Karpas-422 (cell line): Measurements from ENCODE around the gene KRT83. TPM values are rescaled to one million over a fixed set of nuclear protein-coding genes. Genes with fewer than 3 reads are reported as not detected.
"Not testable (repeated sequence)": the region's sequence is repeated elsewhere in the genome, so short reads cannot be mapped to it uniquely, and the experiment has no call there.

Source experiments
- DNase-seq: peaks from one replicate; pipeline ENCODE4 v3.0.0-alpha.2; 2015
- H2AFZ ChIP-seq: fragments of 200-600 bp; sonication (generic); 2 replicates; pipeline ENCODE4 v1.6.1; 2014; ENCODE audit warnings: antibody characterized with exemption, low read length, mixed read lengths
- H3K27ac ChIP-seq: fragments of 200-600 bp; sonication (generic); 2 replicates; pipeline ENCODE4 v1.5.1; 2014; ENCODE audit warnings: mild to moderate bottlenecking, low read length, moderate library complexity
- H3K27me3 ChIP-seq: fragments of 200-600 bp; sonication (generic); 2 replicates; pipeline ENCODE4 v1.6.1; 2014; ENCODE audit warnings: low read length, mixed read lengths
- H3K36me3 ChIP-seq: fragments of 200-600 bp; sonication (generic); 2 replicates; pipeline ENCODE4 v1.6.1; 2014; ENCODE audit warnings: low read length, mixed read lengths; ENCODE audit not compliant: insufficient read depth
- H3K4me1 ChIP-seq: fragments of 200-600 bp; sonication (generic); 2 replicates; pipeline ENCODE4 v1.6.1; 2014; ENCODE audit warnings: mild to moderate bottlenecking, low read length, mixed read lengths
- H3K4me2 ChIP-seq: fragments of 200-600 bp; sonication (generic); 2 replicates; pipeline ENCODE4 v1.6.1; 2014; ENCODE audit warnings: low read length, low read depth, mild to moderate bottlenecking; ENCODE audit not compliant: poor library complexity, severe bottlenecking
- H3K4me3 ChIP-seq: fragments of 200-600 bp; sonication (generic); 2 replicates; pipeline ENCODE4 v1.5.1; 2014; ENCODE audit warnings: mild to moderate bottlenecking, antibody characterized with exemption, low read length, mixed read lengths
- H3K79me2 ChIP-seq: fragments of 200-600 bp; sonication (generic); 2 replicates; pipeline ENCODE4 v1.6.1; 2014; ENCODE audit warnings: mild to moderate bottlenecking, low read length, mixed read lengths
- H3K9ac ChIP-seq: fragments of 200-600 bp; sonication (generic); 2 replicates; pipeline ENCODE4 v1.6.0; 2014; ENCODE audit warnings: low read length
- H3K9me2 ChIP-seq: fragments of 200-600 bp; sonication (generic), shearing (Covaris generic); replicated peaks from 2 replicates; pipeline ENCODE4 v1.6.0; 2014; ENCODE audit warnings: mild to moderate bottlenecking, low read length, moderate library complexity; ENCODE audit not compliant: insufficient read depth
- H3K9me3 ChIP-seq: fragments of 300-700, 200-600 bp; sonication (generic); 2 replicates; pipeline ENCODE4 v1.6.1; 2014; ENCODE audit warnings: low read length, mixed read lengths
- H4K20me1 ChIP-seq: fragments of 200-600 bp; sonication (generic); 2 replicates; pipeline ENCODE4 v1.6.1; 2014; ENCODE audit warnings: mild to moderate bottlenecking, antibody characterized with exemption, low read length, low read depth; ENCODE audit not compliant: insufficient read depth
- total RNA-seq: library from RNA; depleted of rRNA; stranded (reverse); fragments of >200 nt; shearing (Covaris generic); gene quantifications from 2 replicates; pipeline ENCODE4 v1.2.3, GENCODE V29; 2014; ENCODE audit warnings: low replicate concordance

Gene KRT83
- total RNA-seq, 1 experiment from 2014 or later, result not detected

DNA sequence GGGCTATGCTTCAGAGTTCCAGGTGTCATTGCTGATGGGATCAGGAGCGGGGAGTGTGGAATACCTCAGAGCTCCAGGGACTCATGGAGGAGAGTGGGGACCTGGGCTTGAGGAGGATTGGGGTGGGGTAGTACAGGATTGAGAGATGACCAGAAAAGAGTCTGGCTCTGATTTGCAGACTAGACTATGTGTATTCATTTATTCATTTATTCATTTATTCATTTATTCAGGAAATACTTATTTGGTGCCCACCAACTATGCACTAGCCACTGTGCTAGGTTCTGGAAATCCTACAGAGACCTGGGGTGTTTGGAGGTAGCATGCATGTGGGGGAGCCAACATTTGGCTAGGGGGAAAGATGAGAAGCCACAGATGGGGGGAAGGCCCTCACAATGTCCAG is 871 bp upstream of the KRT83 start:
- Histone ChIP-seq H3K9me2 (no peaks in the 10 kb centered on the region), H3K27me3 (no peaks in the 10 kb centered on the region), H3K9ac (no peak overlapping the region), H3K4me1 (peaks cover 3% of the 10 kb centered on the region), H3K9me3 (no peaks in the 10 kb centered on the region), H3K79me2 (no peaks in the 10 kb centered on the region), H3K36me3 (no peaks in the 10 kb centered on the region), H2AFZ (no peak overlapping the region), H4K20me1 (no peaks in the 10 kb centered on the region), H3K4me2 (no peak overlapping the region), H3K27ac (no peak overlapping the region), H3K4me3 (no peak overlapping the region)
- DNase-seq, result no peak

DNA sequence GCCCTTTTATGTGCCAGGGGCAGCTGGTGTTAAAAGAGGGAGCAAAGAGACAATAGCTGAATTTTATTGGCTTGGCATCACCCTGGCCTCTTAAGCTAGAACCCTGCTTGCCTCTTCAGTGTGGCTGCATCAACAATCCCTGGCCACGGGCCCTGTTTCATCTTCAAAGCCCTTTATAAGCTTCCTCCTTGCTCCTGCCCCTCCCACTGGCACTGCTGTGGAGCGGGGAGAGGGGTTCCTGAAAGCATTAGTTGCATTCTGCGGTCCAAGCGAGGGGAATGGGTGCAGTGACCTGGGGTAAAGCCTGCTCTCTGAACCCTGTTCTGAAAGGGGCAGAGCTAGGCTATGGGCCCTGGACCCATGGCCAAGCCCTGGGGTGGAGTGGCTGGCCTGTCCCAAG is 220 bp upstream of the KRT83 start:
- DNase-seq, result no peak
- H3K4me2 ChIP-seq, result no peak overlapping the region
- H2AFZ ChIP-seq, result no peak overlapping the region
- H3K9ac ChIP-seq, result no peak overlapping the region
- H3K4me1 ChIP-seq, result no peaks in the 10 kb centered on the region
- no peaks in the 10 kb centered on the region for H4K20me1 ChIP-seq
- no peaks in the 10 kb centered on the region for H3K27me3 ChIP-seq
- no peak overlapping the region for H3K27ac ChIP-seq
- no peaks in the 10 kb centered on the region for H3K9me3 ChIP-seq
- no peaks in the 10 kb centered on the region for H3K36me3 ChIP-seq
- no peaks in the 10 kb centered on the region for H3K79me2 ChIP-seq
- H3K9me2 ChIP-seq, result no peaks in the 10 kb centered on the region
- H3K4me3 ChIP-seq, result no peak overlapping the region

- H3K9me3 ChIP-seq, result no peaks in the 10 kb centered on the region
- no peaks in the 10 kb centered on the region for H3K27me3 ChIP-seq
- H3K4me2 ChIP-seq, result no peak overlapping the region
- H3K79me2 ChIP-seq, result no peaks in the 10 kb centered on the region
- H4K20me1 ChIP-seq, result no peaks in the 10 kb centered on the region
- no peaks in the 10 kb centered on the region for H3K9me2 ChIP-seq
- no peaks in the 10 kb centered on the region for H3K4me1 ChIP-seq
- H2AFZ ChIP-seq, result no peak overlapping the region
- H3K4me3 ChIP-seq, result no peak overlapping the region
- H3K9ac ChIP-seq, result no peak overlapping the region
- no peak for DNase-seq
- no peak overlapping the region for H3K27ac ChIP-seq
- H3K36me3 ChIP-seq, result no peaks in the 10 kb centered on the region
Measured at GRCh38 chr12:52319097-52319496, 2.1 kb downstream of the KRT83 start.

DNA sequence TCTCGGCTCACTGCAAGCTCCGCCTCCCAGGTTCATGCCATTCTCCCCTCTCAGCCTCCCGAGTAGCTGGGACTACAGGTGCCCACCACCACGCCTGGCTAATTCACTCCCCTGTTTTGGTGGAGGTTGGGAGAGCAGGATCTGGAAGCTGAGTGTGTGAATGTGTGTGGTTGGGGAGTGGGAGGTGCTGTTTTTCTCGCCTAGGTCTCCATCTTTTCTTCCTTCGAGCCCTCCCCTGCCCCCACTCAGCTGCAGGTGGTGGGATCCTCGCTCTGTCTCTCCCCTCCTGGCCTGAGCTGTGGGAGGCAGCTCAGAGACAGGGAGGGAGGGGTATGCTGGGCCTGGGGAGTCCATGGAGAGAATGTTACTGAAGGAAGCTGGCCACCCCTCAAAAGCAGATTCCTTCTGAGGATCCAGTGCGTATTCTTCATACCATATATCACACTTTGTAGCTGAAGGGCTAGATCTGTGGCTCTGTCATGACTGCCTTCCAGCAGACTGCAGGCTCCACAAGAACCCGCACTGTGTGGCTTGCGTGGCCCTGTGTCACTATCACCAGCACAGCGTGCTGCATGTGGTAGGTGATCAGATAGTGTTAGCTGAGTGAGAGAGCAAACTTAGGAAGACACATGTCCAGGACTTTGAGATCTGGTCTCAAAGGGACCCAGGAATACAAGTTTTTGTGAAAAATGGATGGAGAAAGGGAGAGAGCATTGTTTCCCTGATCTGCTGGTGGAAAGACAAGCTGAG is 2.8 kb downstream of the KRT83 start:
- no peak overlapping the region for H2AFZ ChIP-seq
- H3K36me3 ChIP-seq, result no peaks in the 10 kb centered on the region
- no peaks in the 10 kb centered on the region for H3K9me2 ChIP-seq
- no peak for DNase-seq
- H4K20me1 ChIP-seq, result no peaks in the 10 kb centered on the region
- no peaks in the 10 kb centered on the region for H3K27me3 ChIP-seq
- no peak overlapping the region for H3K4me2 ChIP-seq
- H3K27ac ChIP-seq, result no peak overlapping the region
- no peaks in the 10 kb centered on the region for H3K79me2 ChIP-seq
- H3K9ac ChIP-seq, result no peak overlapping the region
- H3K4me1 ChIP-seq, result no peaks in the 10 kb centered on the region
- H3K4me3 ChIP-seq, result no peak overlapping the region
- H3K9me3 ChIP-seq, result no peaks in the 10 kb centered on the region

DNA sequence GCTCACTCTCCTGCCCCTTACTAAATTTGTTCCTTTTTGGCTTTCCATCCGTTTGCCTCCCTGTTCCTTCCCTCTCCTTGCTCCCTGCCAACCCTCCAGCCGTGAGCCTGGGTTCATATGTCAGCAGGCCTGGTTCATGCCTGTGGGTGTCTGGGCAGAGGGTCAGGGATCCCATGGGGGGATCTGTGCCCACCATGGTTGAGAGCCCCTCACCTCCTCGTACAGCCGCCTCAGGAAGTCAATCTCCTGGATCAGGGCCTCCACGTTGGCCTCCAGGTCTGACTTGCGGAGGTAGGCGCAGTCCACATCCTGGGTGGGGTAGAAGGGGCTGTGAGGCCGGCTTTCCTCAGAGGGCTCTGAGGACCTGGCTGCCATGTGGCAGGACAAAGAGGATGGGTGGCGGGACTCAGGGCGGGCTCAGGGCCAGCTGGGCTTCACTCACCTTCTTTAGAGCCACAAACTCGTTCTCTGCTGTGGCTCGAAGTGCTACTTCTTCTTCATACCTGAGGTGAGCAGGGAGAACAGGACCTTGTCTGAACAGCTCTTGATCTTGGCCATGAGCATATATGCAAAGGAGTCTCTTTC is 3.6 kb downstream of the KRT83 start:
- Histone ChIP-seq H2AFZ (no peak overlapping the region), H3K9me3 (no peaks in the 10 kb centered on the region), H3K27ac (no peak overlapping the region), H3K36me3 (no peaks in the 10 kb centered on the region), H3K4me3 (no peak overlapping the region), H3K27me3 (no peaks in the 10 kb centered on the region), H3K9me2 (no peaks in the 10 kb centered on the region), H3K4me2 (no peak overlapping the region), H3K9ac (no peak overlapping the region), H4K20me1 (no peaks in the 10 kb centered on the region), H3K79me2 (no peaks in the 10 kb centered on the region), H3K4me1 (no peaks in the 10 kb centered on the region)
- DNase-seq, result no peak

DNA sequence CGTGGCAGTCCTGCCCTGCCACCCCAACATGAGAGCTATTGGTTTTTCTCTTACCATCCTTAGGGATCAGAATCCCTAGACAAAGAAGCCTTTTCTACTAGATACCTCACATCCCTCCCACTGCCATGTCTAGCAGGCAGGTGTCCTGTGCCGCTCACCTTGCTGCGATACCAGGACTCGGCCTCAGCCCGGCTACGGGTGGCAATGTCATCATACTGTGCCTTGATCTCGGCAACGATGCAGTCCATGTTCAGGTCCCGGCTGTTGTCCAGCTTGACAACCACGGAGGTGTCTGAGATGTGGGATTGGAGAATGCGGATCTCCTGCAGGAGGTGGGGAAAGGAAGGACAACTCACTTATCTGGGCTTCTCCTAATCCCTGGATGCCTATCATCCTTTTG is 4.5 kb downstream of the KRT83 start:
- Histone ChIP-seq H3K4me3 (no peak overlapping the region), H4K20me1 (no peaks in the 10 kb centered on the region), H3K36me3 (no peaks in the 10 kb centered on the region), H3K79me2 (no peaks in the 10 kb centered on the region), H3K4me2 (no peak overlapping the region), H3K27me3 (no peaks in the 10 kb centered on the region), H2AFZ (no peak overlapping the region), H3K9me3 (no peaks in the 10 kb centered on the region), H3K9me2 (no peaks in the 10 kb centered on the region), H3K9ac (no peak overlapping the region), H3K27ac (no peak overlapping the region), H3K4me1 (no peaks in the 10 kb centered on the region)
- no peak for DNase-seq

DNA sequence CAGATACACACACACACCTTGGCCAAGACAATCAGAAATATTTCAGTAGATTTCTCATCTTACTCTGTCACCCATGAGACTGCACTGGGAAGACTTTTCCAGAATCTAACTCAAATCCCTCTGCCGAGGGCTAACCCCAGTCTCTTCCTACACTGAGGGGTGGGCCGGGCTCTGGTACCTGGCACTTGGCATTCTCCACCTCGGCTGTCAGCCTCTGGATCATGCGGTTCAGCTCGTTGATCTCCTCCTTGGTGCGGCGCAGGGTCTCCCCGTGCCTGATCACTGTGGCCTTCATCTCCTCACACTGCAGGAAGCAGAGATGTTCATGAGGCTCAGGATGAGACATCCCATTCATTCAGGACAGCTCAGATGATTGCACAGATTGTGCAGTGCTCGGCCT is 4.9 kb downstream of the KRT83 start:
- H3K9me2 ChIP-seq, result no peaks in the 10 kb centered on the region
- no peaks in the 10 kb centered on the region for H3K79me2 ChIP-seq
- peaks cover under 1% of the 10 kb centered on the region; the same call in 1 of the 2 replicates for H3K27me3 ChIP-seq
- H3K4me2 ChIP-seq, result no peak overlapping the region
- H4K20me1 ChIP-seq, result no peaks in the 10 kb centered on the region
- H2AFZ ChIP-seq, result no peak overlapping the region
- DNase-seq, result no peak
- H3K27ac ChIP-seq, result no peak overlapping the region
- H3K36me3 ChIP-seq, result no peaks in the 10 kb centered on the region
- H3K4me1 ChIP-seq, result no peaks in the 10 kb centered on the region
- H3K9me3 ChIP-seq, result no peaks in the 10 kb centered on the region
- H3K9ac ChIP-seq, result no peak overlapping the region
- no peak overlapping the region for H3K4me3 ChIP-seq

DNA sequence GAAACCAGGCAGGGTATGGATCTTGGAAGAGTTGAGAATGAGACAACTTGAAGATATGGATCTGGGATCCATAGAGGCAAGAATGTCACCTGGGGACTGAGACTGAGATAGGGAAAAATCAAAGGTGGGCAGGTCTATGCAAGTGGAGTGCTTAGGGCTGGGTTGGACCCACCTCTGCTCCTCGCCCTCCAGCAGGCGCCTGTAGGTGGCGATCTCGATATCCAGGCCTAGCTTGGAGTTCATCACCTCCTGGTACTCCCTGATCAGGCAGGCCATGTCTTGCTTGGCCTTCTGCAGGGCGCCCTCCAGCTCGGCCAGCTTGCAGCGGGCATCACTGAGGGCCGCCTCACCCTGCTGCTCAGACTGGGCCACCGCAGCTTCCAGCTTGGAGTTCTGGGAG is 5.5 kb downstream of the KRT83 start:
- not testable (repeated sequence) for H3K36me3 ChIP-seq, H4K20me1 ChIP-seq, H3K4me1 ChIP-seq, H3K27me3 ChIP-seq, H3K79me2 ChIP-seq, H3K9me3 ChIP-seq, H3K4me2 ChIP-seq, H3K4me3 ChIP-seq, H3K27ac ChIP-seq, H3K9ac ChIP-seq, H3K9me2 ChIP-seq, H2AFZ ChIP-seq
- DNase-seq, result peak; percentile 79
